Skeletal muscle cell (primary cell): ENCODE results near the gene EPS8.

ENCODE experiments used
- DNase-seq: peaks from one replicate; pipeline ENCODE4 v3.0.0-alpha.2; 2010; ENCODE audit warnings: low read depth
- H3K4me3 ChIP-seq: 2 replicates; pipeline ENCODE4 v1.5.1; 2011; ENCODE audit warnings: low read depth, mild to moderate bottlenecking, control low read depth, low read length, moderate library complexity

Gene EPS8

GRCh38 chr12:15801770-15802744 lies 12.9 kb upstream of the EPS8 start:
- DNase-seq = no peak
- no peak overlapping the region for H3K4me3 ChIP-seq

DNA sequence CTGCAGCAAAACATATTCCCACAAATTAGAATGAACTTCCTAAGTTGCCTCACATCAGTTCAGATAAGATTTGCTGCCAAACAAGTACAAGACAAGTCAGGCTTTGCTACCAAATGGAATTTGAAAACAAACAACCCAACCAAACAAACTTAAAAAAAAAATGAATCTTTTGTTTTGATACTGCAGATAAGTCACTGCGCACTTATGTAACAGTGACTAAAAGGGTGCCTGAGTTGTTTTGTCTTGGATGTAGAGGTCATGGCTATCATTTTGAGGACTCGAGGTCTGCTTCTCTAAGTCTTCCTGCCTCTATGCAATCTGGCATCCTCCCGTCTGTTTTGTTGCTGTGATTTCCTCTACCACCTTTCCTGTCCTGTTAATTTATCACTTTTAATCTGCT lies 11.1 kb upstream of the EPS8 start:
- no peak for DNase-seq

DNA sequence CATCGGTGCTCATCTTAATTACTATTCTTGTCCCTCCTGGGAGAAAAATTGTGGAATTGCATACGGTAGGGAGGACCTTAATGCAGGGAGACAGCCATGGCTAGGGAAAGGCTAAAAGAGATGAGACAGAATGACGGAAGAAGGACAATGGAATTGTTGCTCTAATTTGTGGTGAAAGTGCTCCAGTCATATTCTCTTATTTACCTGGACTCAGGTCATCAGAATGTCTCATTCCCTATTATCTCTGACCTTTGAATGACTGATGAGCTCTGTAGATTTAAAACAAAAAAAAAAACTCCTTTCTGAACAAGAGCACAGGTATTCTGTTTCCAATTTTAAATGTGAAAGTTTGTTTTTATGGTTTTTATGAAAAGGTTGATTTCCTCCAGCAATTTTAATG lies 8.6 kb upstream of the EPS8 start:
- no peak for DNase-seq

More for the DNA sequence above, 11.1 kb upstream of the EPS8 start:
- H3K4me3 ChIP-seq = no peak overlapping the region

GRCh38 chr12:15796493-15797141 lies 7.4 kb upstream of the EPS8 start:
- H3K4me3 ChIP-seq = no peak overlapping the region
- DNase-seq = no peak

More for the DNA sequence above, 8.6 kb upstream of the EPS8 start:
- H3K4me3 ChIP-seq = no peak overlapping the region

DNA sequence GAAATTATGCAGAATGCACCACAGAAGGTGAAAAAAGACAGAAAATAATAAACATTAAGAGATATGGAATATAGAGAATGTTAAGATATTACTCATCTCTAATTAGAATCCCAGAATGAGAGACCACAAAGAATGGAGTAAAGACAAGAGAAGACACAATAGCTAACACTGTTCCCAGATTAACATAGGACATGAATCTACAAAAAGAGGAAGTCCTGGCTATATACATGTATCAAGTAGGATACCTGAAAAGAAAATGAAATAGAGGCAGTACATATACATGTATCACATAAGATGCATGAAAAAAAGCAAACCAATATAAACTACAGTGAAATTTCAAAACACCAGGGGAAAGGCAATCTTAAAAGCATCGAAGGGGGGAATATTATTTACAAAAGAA lies 5.6 kb upstream of the EPS8 start:
- DNase-seq = no peak
- no peak overlapping the region for H3K4me3 ChIP-seq

- H3K4me3 ChIP-seq = no peak overlapping the region
- no peak for DNase-seq
These were observed 5.0 kb upstream of the EPS8 start for GRCh38 chr12:15794196-15794595.

- DNase-seq = no peak
- peak overlapping the region; percentile 87 for H3K4me3 ChIP-seq
These were observed 662 bp downstream of the EPS8 start for GRCh38 chr12:15788233-15789219.

DNA sequence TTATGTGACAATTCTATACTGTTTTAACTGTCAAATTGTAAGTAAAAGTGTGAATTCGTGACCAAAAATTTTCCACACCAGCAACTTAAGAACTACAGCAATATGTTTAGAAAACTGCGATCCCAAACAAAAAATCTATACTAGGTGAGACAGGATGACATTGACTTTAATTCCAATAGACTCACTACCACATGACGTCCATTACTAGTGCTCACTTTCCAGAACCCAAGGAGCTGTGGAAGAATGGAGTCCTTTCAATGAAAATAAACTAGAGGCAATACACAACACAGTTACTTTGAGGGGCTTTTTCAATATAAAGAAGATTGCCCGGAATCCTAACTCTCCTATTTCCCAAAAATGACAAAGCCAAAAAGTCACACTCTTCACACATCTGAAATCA lies 1.4 kb downstream of the EPS8 start:
- peak overlapping the region; percentile 87 for H3K4me3 ChIP-seq
- DNase-seq = no peak

GRCh38 chr12:15786772-15787171 lies 2.4 kb downstream of the EPS8 start:
- peak overlapping the region; percentile 87 for H3K4me3 ChIP-seq

DNA sequence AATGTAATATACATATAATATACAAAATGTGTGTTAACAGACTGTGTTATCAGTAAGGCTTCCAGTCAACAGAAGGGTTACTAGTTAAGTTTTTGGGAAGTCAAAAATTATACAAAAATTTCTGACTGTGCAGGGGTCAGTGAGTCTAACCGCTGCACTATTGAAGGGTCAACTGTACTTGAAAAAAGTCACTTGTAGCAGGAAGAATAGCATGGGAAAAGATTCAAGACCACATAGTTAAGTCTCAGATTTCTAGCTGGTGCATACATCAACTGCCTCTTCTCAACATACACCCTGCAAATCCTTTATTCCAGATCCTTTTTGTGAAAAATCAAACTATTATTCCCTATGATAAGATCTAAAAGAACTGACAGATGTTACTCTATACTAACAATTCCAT lies 5.9 kb downstream of the EPS8 start:
- no peak overlapping the region for H3K4me3 ChIP-seq
- no peak for DNase-seq

More at GRCh38 chr12:15786772-15787171, 2.4 kb downstream of the EPS8 start:
- no peak for DNase-seq

DNA sequence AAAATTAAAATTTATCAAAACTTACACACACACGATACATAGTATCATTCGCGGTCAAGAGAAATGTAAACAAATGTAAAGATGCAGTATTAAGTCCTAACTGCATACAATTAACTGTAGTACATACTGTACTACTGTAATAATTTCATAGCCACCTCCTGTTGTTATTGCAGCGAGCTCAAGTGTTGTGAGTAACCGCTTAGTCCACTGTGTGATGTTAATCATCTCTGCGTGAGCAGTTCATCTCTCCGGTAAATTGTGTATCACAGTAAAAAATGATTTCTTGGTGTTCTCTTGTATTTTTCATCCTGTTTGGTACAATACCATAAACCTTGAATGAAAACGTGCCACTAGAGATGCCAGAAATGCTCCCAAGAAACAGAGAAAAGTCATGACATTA lies 6.5 kb downstream of the EPS8 start:
- H3K4me3 ChIP-seq = peak overlapping the region; percentile 7
- DNase-seq = no peak

- DNase-seq = no peak
- no peak overlapping the region for H3K4me3 ChIP-seq
These were observed 9.3 kb downstream of the EPS8 start for GRCh38 chr12:15779925-15780324.

DNA sequence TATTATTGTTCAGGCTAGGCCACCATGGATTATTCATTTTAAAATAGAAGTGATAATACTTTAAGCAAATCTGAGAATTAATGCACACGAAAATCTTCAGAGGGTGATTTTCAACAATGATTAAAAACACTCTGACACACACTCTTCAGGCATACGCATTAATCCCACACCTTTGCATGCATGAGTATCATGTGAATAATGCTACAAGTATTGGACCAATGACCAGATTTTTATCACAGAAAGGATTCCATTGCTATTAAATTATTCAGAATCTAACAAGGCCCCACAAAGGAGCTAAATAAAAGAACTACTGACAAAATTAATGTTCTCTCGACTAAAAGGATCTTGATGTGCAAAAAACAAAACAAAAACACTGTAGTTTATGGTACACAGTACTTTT lies 11.1 kb downstream of the EPS8 start:
- no peak overlapping the region for H3K4me3 ChIP-seq

GRCh38 chr12:15777355-15778012 lies 11.7 kb downstream of the EPS8 start:
- no peak for DNase-seq
- H3K4me3 ChIP-seq = no peak overlapping the region

More for the DNA sequence above, 11.1 kb downstream of the EPS8 start:
- no peak for DNase-seq

DNA sequence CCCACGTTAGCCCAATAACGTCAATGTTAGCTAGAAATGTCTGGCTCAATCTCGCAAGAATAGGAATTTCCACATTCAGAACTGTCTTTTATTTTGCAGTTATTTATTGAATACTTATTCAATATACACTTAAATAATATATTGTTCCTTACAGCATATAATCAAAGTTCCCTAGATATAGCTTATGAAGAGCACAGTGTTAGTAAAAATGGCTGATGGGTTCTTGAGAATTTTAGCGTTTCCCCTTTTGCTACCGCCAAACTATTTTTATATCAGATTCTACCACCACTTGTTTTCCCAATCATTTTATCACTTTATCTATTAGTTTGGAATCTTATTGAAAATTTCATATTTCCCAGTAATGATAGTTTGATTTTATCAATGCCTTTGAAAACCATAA lies 12.7 kb downstream of the EPS8 start:
- no peak overlapping the region for H3K4me3 ChIP-seq
- no peak for DNase-seq

DNA sequence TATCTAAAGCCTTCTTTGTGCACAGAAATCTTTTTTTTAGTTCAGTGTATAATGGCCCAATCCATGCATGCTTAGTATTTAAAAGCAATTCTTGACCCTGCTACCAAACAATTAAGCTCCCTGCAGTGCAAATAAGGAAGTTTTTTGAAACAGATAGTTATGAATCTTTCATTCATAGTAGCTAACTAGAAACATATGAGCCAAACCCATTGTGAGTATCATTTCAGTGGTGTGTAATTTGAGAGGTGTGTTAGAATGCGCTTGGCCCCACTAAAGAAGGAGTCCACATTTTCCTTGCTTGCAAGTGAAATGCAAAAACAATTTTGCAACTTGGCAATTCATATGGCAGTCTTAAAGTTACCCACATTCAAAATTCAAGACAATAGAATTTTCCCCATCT lies 14.4 kb downstream of the EPS8 start:
- no peak for DNase-seq
- H3K4me3 ChIP-seq = no peak overlapping the region

DNA sequence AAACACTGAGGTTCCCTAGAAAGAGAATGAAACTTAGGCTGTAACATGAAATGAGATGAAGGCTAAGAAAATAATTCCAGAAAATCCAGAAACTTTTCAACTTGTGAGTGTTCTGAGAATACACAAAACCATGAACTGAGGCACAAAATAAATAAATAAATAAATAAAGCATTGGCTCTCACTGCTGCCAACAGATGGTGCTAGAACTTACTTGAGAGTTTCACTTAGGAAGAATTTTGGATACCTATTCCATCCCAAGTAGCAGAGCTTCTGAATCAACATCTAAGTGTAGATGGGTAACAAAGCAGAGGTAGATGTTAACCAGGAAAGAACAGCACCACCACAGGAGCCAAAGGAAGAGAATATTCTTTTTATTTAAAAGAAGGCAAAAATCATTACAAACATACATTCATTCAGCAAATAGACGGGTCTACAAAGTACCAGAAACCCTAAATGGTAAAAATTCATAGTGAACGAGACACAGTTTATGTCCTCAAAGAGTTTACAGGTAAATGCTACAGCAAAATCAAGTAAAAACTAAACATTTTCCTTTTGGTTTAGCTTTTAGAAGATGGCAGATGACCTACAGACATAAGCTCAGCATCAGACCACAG lies 16.7 kb downstream of the EPS8 start:
- no peak for DNase-seq
- H3K4me3 ChIP-seq = no peak overlapping the region

GRCh38 chr12:15770581-15770980 lies 18.6 kb downstream of the EPS8 start:
- DNase-seq = no peak
- H3K4me3 ChIP-seq = no peak overlapping the region

GRCh38 chr12:15770021-15770420 lies 19.2 kb downstream of the EPS8 start:
- no peak overlapping the region for H3K4me3 ChIP-seq
- no peak for DNase-seq
